ENCODE measurements around the gene FRS3.

- no peak for TF ChIP-seq CTCF (IDR thresholded peaks at IDR 0.05)
- no peak for TF ChIP-seq POLR2A (IDR thresholded peaks at IDR 0.05)
These were observed 58.3 kb downstream of the FRS3 start for GRCh38 chr6:41721414-41721813.

Measured in adrenal gland (tissue), 5 donors.